Stimulated activated naive CD4-positive, alpha-beta T cell treated with Interleukin-2 at 50 U/mL for 16 hours (primary cell): ENCODE data around the gene WSCD1.

ENCODE experiments used
- DNase-seq: peaks from one replicate; lab custom pipeline; 2025; lab: John Stamatoyannopoulos, UW

Gene WSCD1

GRCh38 chr17:6069539-6070429 is at the start of gene WSCD1:
Gene WSCD1, plus strand, starts transcription at chr17:6070379. Its CDS starts 10,280 bp downstream, at chr17:6080659.
- DNase-seq: no peak

GRCh38 chr17:6021011-6021400 is 49.2 kb upstream of the WSCD1 start:
- no peak for DNase-seq

DNA sequence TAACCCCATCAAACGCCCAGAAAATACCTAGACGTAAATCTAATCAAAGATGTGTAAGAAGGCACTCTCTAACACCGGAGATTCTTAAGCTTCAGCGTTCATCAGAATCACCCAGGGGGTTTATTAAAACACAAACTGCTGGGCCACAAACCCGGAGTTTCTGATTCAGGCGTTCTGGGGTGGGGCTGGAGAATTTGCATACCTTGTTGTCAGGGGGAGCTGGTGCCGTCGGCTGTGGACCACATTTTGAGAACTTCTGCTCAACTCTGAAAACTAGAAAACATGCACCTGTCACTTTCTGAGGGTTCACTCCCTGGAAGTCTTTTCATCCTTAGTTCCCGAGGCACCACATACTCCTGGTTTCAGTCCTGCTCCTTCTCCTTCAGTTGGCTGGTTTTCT is 48.6 kb upstream of the WSCD1 start:
- DNase-seq: no peak

- DNase-seq: no peak
Measured at GRCh38 chr17:6023036-6023831, 46.9 kb upstream of the WSCD1 start.

- DNase-seq: no peak
Measured at GRCh38 chr17:6024576-6024975, 45.6 kb upstream of the WSCD1 start.

DNA sequence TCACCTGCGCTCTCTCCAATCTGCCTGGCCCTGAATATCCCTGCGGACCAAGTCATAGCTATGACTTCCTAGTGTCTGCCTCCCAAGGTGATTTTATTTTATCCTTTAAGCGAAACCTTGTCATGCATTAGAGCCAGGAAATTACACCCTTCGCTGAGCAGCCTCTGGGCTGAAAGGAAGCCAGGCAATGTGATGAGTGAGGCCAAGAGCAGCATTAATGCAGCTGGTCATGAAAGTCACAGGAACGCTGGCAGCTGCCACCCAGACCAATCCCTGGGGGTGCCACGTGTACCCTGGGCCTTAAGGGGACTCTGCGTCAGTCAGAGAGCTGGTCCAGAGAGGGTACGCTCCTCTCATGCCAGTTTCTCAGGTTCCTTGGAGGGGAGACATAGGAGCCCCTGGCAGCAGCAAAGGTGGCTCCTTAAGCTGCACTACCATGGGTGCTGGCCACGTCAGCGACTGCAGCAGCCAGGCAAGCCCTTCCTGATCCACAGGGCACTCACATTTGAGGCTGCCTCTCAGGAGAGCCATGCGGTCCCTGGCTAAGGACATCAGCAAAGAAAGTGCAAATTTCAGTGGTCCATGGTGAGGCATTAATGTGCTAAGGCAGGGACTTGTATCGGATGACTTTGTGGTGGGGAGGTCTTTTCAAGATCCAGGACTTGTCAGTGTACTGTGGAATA is 42.7 kb upstream of the WSCD1 start:
- no peak for DNase-seq

DNA sequence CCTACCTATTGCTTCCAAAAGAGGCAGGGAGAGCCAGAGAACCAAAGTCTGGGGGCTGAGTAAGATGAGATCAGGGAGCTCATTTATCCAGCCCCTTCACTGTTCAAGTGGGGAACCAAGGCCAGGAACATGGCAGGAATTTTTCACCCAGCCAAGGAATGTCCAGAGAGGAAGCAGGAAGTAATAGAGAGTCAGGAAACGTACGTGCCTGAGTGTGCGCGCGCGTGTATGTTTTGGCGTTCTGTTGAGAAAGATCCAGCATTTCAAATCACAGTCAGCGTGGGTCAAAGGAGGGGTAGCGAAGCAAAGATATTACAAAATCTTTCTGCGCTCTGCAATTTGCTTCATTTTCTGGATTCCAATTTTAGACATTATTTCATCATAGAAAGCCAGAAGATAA is 41.9 kb upstream of the WSCD1 start:
- DNase-seq: no peak

GRCh38 chr17:6035801-6036394 is 34.3 kb upstream of the WSCD1 start:
- DNase-seq: no peak

DNA sequence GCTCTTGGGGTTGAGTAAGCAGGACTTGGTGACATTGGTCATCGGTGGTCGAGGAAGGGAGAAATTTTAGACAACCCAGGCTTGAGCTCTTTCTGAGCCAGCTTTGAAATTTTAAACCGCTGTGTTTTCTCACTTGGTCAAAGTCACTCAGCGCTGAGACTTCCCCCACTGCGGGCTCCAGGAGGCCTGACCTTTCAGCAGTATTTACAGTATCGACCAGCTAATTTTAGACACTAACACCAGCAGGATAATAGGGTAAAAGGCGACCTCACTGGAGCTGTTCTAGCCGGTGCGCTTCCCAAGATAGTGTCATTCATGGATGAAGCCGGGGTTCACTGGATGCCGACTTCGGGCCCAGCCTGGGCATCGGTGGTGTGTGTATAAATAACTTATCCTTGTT is 29.7 kb upstream of the WSCD1 start:
- DNase-seq: no peak

- DNase-seq: no peak
Measured at GRCh38 chr17:6041246-6041645, 28.9 kb upstream of the WSCD1 start.

DNA sequence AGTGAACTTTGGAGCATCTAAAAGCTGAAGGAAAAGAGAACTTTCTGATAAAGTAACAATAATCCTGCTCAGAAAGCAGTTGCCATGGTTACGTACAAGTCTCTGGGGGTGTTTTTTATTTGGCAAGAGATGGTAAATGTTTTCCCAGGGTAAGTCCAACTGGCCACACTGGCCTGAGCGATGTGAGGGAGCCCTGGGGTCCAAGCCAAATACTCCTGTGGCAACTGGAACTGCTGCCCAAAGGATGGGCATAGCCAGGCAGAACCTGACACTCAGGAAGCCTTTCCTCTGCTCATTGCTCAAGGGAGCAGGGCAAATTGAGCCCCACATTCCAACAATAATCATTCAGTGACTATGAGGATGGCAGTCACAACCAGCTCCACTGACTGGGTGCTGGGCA is 26.8 kb upstream of the WSCD1 start:
- DNase-seq: no peak

DNA sequence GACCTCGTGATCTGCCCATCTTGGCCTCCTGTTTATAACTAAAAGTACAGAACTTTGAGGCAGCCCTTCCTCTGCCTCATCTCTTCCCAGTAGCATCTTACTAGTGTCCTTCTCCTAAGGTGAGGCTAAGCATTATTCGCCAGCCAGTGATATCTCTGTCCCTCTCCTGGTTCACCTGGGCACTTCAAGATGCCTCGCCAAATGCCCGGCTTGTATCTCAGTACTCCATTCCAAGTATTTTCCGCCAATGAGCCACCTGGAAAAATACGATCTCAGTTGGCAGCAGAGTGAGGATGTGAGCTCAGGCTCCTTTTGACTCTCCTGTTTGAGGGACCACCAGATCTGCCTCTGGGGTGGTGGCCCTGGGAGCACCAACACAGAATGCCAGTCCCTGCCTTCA is 25.9 kb upstream of the WSCD1 start:
- no peak for DNase-seq

GRCh38 chr17:6045621-6046357 is 24.4 kb upstream of the WSCD1 start:
- DNase-seq: no peak

GRCh38 chr17:6046431-6046830 is 23.7 kb upstream of the WSCD1 start:
- no peak for DNase-seq

- DNase-seq: no peak
Measured at GRCh38 chr17:6046931-6047330, 23.2 kb upstream of the WSCD1 start.

DNA sequence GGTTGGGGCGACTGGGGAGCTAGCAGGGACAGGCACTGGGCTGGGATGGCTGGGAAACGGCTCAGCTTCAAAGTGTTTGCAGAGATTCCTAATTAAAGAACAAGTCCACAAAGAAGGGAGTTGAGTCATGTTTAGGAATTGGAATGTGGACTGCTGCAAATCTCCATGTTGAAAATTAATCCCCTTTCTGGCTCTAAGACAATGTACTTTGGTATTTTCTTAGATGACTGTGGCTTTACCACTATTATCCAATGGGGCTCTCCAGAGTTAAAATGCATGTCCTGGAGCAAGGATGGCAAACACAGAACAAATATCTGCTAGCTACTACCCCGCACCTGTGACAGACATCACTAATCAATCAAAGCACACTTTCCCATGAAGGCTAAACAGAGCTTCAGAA is 22.2 kb upstream of the WSCD1 start:
- no peak for DNase-seq

DNA sequence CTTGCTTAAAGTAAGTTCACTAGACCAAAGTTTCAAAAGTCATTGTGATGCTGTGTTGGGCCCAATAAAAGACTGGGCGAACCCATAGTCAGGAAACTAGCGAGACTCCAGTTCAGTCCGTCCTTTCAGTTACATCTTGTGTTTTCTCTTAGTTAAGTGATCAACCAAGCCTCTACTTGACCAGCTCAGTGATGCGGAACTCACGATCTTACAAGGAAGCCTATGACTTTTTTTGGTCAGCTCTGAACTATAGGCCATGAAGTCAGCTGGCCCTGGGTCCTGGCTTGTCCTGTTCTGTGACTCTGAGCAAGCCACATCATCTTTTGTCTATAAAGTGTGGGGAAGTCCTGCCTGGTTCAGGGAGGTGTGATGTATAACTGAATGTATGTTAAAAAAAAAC is 21.7 kb upstream of the WSCD1 start:
- DNase-seq: no peak

DNA sequence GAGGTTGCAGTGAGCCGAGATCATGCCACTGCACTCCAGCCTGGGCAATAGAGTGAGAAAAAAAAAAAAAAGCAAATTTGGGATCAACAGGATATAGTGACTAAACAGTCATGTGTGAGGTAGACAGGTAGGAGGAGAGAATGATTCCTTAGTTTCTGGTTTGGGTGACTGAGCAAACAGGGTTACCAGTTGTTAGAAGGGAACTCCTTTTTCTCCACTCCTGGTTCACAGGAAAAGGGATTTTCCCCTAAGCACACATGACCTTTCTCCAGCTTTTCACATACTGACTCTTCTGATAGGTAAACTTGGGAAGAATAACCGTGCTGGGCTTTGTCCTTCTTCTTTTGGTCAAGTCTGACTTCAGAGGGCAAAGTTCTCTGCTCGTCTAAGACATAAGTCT is 17.3 kb upstream of the WSCD1 start:
- no peak for DNase-seq

- DNase-seq: no peak
Measured at GRCh38 chr17:6054372-6054771, 15.8 kb upstream of the WSCD1 start.

DNA sequence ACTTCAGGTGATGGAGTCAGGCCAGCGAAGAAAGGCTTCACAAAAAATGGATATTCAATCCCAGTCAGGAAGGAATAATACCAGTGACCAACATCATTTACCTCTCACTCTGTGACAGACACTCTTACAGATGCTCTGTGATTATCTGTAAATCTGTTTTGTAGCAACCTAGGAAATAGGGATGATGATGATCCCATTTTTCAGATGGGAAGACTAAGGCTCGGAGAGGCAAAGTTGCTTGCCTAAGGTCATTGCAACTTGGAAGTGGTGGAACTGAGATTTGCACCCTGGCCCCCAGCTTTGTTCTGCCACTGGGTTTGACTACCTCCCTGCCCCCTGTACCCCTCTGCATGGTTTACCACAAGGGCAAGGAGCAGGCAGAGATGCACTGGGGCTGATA is 14.1 kb upstream of the WSCD1 start:
- no peak for DNase-seq

DNA sequence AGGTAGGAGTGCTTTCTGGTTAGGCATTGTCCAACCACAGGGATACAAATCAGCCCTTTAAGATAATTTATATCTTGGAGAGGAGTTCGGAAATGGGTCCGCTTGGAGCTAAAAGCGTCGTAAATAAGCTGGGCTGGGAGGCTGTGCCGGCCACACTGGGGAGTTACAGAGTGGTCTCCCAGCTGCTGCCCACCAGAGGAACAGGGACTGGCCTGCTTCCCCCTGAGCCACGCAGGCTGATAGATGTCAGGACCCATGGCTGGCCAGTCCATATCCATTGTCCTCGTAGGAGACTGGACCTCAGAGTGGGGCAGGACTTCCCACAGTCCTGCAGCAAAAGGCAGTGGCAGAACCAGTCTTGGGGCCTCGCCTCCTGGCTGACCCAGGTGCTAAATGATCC is 12.6 kb upstream of the WSCD1 start:
- no peak for DNase-seq

- DNase-seq: no peak
Measured at GRCh38 chr17:6059406-6059805, 10.8 kb upstream of the WSCD1 start.
